HepG2 (cell line): ENCODE data around the gene IKZF4. TPM values are rescaled to one million over a fixed set of nuclear protein-coding genes. Genes with fewer than 3 reads are reported as not detected.

ENCODE experiments used
- CEBPG ChIP-seq: IDR thresholded peaks from 2 replicates; pipeline ENCODE4 v1.6.1; 2016
- EP300 ChIP-seq, 3 experiments: sonication (generic) in 1 of 3; formaldehyde crosslinking in 1 of 3; IDR thresholded peaks; 2 replicates each; pipeline versions ENCODE4 v1.5.1 to v1.6.1; 2011 to 2020; ENCODE audit warnings: low read depth in 2 of 3, low read length in 2 of 3, borderline replicate concordance in 1 of 3, improper control_type of control experiment in 1 of 3, mild to moderate bottlenecking in 1 of 3, missing genetic modification reagents in 1 of 3, moderate library complexity in 1 of 3
- KLF9 ChIP-seq: IDR thresholded peaks from 2 replicates; pipeline ENCODE4 v1.6.1; 2016; ENCODE audit warnings: low read depth
- MAF1 ChIP-seq: sonication (generic); formaldehyde crosslinking; IDR thresholded peaks from 2 replicates; pipeline ENCODE4 v1.5.0; 2020; ENCODE audit warnings: missing genetic modification reagents, borderline replicate concordance
- MED8 ChIP-seq: sonication (generic); formaldehyde crosslinking; IDR thresholded peaks from 2 replicates; pipeline ENCODE4 v1.8.1; 2023; ENCODE audit warnings: mild to moderate bottlenecking, missing genetic modification reagents; ENCODE audit not compliant: insufficient replicate concordance
- XRCC5 ChIP-seq: fragments of 200-400 bp; formaldehyde crosslinking; optimal IDR thresholded peaks from 2 replicates; pipeline ENCODE3; 2017; ENCODE audit warnings: mild to moderate bottlenecking, low read length
- YEATS2 ChIP-seq: sonication (generic); formaldehyde crosslinking; IDR thresholded peaks from 2 replicates; pipeline ENCODE4 v1.4.0; 2020; ENCODE audit warnings: missing genetic modification reagents, borderline replicate concordance
- ZBTB40 ChIP-seq, 2 experiments: fragments of 450-650 bp in 1 of 2; sonication (generic) in 1 of 2; formaldehyde crosslinking in 1 of 2; IDR thresholded peaks; 2 replicates each; pipeline versions ENCODE4 v1.6.1 to v1.8.0; 2016 to 2022; ENCODE audit warnings: antibody characterized with exemption in 1 of 2, mild to moderate bottlenecking in 1 of 2, missing genetic modification reagents in 1 of 2
- ZNF276 ChIP-seq: sonication (generic); formaldehyde crosslinking; IDR thresholded peaks from 2 replicates; pipeline ENCODE4 v1.4.0; 2020; ENCODE audit warnings: mild to moderate bottlenecking, low read depth, missing genetic modification reagents
- ZNF564 ChIP-seq: sonication (generic); formaldehyde crosslinking; IDR thresholded peaks from 2 replicates; pipeline ENCODE4 v1.8.1; 2023; ENCODE audit warnings: mild to moderate bottlenecking, missing genetic modification reagents
- ZNF792 ChIP-seq: IDR thresholded peaks from 2 replicates; pipeline ENCODE4 v1.6.1; 2016
- polyA plus RNA-seq, 8 experiments: library from polyadenylated mRNA; depleted of rRNA in 3 of 8; stranded (reverse) in 7 of 8; unstranded in 1 of 8; fragments of >200 nt; fragmentation: Illumina TruSeq in 4 of 8; extraction: Trizol in 4 of 8; gene quantifications; 2 replicates each; pipeline versions ENCODE4 v1.2.1 to v1.2.3, GENCODE V29; 2011 to 2016; ENCODE audit warnings: low read depth in 4 of 8, missing spikeins in 1 of 8, mixed read lengths in 1 of 8; ENCODE audit not compliant: insufficient read depth in 1 of 8
- total RNA-seq, 5 experiments: library from RNA; depleted of rRNA; stranded (reverse); fragments of >200 nt; fragmentation: Illumina TruSeq; extraction: Trizol; gene quantifications; 2 replicates each; pipeline ENCODE4 v1.2.3, GENCODE V29; 2016; ENCODE audit warnings: low read depth in 1 of 5
- TF ChIP-seq, protein P1 (sequence below): sonication (generic); formaldehyde crosslinking; IDR thresholded peaks from 2 replicates; pipeline ENCODE4 v1.4.0; 2020; ENCODE audit warnings: missing genetic modification reagents, mild to moderate bottlenecking, borderline replicate concordance
- TF ChIP-seq, protein P2 (sequence below): sonication (generic); formaldehyde crosslinking; IDR thresholded peaks from 2 replicates; pipeline ENCODE4 v1.4.0; 2020; ENCODE audit warnings: missing genetic modification reagents

The IKZF4 gene
- total and polyA plus RNA-seq, 2 of the 13 experiments (the other 11 are each of a cell fraction or from before 2014, with no cell fraction given): 0.58 to 2.2 TPM

- TF ChIP-seq MED8 (CRISPR knock-in tag) (no peak), YEATS2 (CRISPR knock-in tag) (peak; percentile 44; the same call in 1 of the 2 replicates), ZNF792 (CRISPR knock-in tag) (peak; percentile 21; the same call in 1 of the 2 replicates), ZNF564 (CRISPR knock-in tag) (peak; percentile 55; the same call in 1 of the 2 replicates), XRCC5 (peak; percentile 88), EP300 (IDR thresholded peaks at IDR 0.05; ENCODE audit: low read depth in 2 of 2, low read length in 2 of 2) (0 out of 4 replicates have a peak, but pooled peaks of 1 of the 2 experiments have one; percentile 22), EP300 (CRISPR knock-in tag; IDR thresholded peaks at IDR 0.05; ENCODE audit: borderline replicate concordance) (no peak; the same call in 1 of the 2 replicates), ZBTB40 (IDR thresholded peaks at IDR 0.05) (no peak), ZBTB40 (CRISPR knock-in tag; IDR thresholded peaks at IDR 0.05) (peak; percentile 37; the same call in 1 of the 2 replicates), MAF1 (CRISPR knock-in tag) (0 out of 2 replicates have a peak, but pooled peaks have one; percentile 47), CEBPG (CRISPR knock-in tag) (no peak; the same call in 1 of the 2 replicates), ZNF276 (CRISPR knock-in tag) (peak; percentile 53; the same call in 1 of the 2 replicates), KLF9 (CRISPR knock-in tag) (0 out of 2 replicates have a peak, but pooled peaks have one; percentile 44)
- TF ChIP-seq, protein P1, sequence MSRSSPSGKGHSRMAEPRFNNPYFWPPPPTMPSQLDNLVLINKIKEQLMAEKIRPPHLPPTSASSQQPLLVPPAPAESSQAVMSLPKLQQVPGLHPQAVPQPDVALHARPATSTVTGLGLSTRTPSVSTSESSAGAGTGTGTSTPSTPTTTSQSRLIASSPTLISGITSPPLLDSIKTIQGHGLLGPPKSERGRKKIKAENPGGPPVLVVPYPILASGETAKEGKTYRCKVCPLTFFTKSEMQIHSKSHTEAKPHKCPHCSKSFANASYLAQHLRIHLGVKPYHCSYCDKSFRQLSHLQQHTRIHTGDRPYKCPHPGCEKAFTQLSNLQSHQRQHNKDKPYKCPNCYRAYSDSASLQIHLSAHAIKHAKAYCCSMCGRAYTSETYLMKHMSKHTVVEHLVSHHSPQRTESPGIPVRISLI (CRISPR knock-in tag): no peak
- TF ChIP-seq, protein P2, sequence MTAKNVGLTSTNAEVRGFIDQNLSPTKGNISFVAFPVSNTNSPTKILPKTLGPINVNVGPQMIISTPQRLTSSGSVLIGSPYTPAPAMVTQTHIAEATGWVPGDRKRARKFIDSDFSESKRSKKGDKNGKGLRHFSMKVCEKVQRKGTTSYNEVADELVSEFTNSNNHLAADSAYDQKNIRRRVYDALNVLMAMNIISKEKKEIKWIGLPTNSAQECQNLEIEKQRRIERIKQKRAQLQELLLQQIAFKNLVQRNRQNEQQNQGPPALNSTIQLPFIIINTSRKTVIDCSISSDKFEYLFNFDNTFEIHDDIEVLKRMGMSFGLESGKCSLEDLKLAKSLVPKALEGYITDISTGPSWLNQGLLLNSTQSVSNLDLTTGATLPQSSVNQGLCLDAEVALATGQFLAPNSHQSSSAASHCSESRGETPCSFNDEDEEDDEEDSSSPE (CRISPR knock-in tag): peak; percentile 76
Measured at GRCh38 chr12:56078931-56079722, 58.3 kb downstream of the IKZF4 start (continued).
